ENCODE measurements around the gene NYAP2.

The NYAP2 gene

GRCh38 chr2:225422145-225422544, 22.6 kb downstream of the NYAP2 start:
- H3K14ac ChIP-seq (ENCODE audit: low read length) = no peak overlapping the region
- H3K18ac ChIP-seq (ENCODE audit: low read length) = no peak overlapping the region
- H2BK15ac ChIP-seq (ENCODE audit: low read length) = no peak overlapping the region
- H4K8ac ChIP-seq (ENCODE audit: low read depth, low read length) = no peak overlapping the region
- no CpG with 5 or more reads among the region's 2 CpGs for WGBS, 2 donors (ENCODE audit: extremely low coverage in 2 of 2, insufficient read length in 2 of 2, insufficient replicate concordance in 1 of 2)
- H3K9me3 ChIP-seq (replicated peaks in 1 of 2; ENCODE audit: control insufficient read depth in 2 of 2, insufficient read depth in 1 of 2, low read depth in 1 of 2, low read length in 2 of 2) = no peaks in the 10 kb centered on the region
- no peak overlapping the region for H2BK12ac ChIP-seq (ENCODE audit: low read length)
- H2AK5ac ChIP-seq (ENCODE audit: low read depth, low read length) = no peak overlapping the region
- no peak overlapping the region for H2BK5ac ChIP-seq (ENCODE audit: low read length)
- no peaks in the 10 kb centered on the region for H3K27me3 ChIP-seq (ENCODE audit: control insufficient read depth in 3 of 3, insufficient read depth in 3 of 3, low read depth in 1 of 3, low read length in 3 of 3)
- H3K9ac ChIP-seq (ENCODE audit: low read depth, low read length, poor library complexity) = no peak overlapping the region
- H4K91ac ChIP-seq (ENCODE audit: low read depth, low read length, poor library complexity) = no peak overlapping the region
- H3K79me1 ChIP-seq (ENCODE audit: low read depth, low read length) = no peaks in the 10 kb centered on the region
- no peak overlapping the region for H3K23ac ChIP-seq (ENCODE audit: low read depth, low read length, poor library complexity)
- no peak for DNase-seq (ENCODE audit: low spot score)
- H3K4me1 ChIP-seq (ENCODE audit: control insufficient read depth in 2 of 2, insufficient read depth in 1 of 2, low read depth in 1 of 2, low read length in 2 of 2) = no peaks in the 10 kb centered on the region
- no peak overlapping the region for H2BK120ac ChIP-seq (ENCODE audit: low read depth, low read length)
- no peak overlapping the region for H3K4ac ChIP-seq (ENCODE audit: low read length)
- H2AFZ ChIP-seq (ENCODE audit: low read length) = no peak overlapping the region
- no peaks in the 10 kb centered on the region for H3K36me3 ChIP-seq (replicated peaks in 1 of 2; ENCODE audit: control insufficient read depth in 2 of 2, insufficient read depth in 2 of 2, low read length in 2 of 2)
- H3K27ac ChIP-seq (replicated peaks; ENCODE audit: low read length) = no peak overlapping the region
- H3K4me3 ChIP-seq (ENCODE audit: low read length in 2 of 2) = no peak overlapping the region
- no peak overlapping the region for H3K4me2 ChIP-seq (ENCODE audit: insufficient read depth, low read length, poor library complexity, severe bottlenecking)

GRCh38 chr2:225425284-225425683, 25.8 kb downstream of the NYAP2 start:
- Histone ChIP-seq H2BK5ac (ENCODE audit: low read length) (no peak overlapping the region), H4K8ac (ENCODE audit: low read depth, low read length) (no peak overlapping the region), H2AFZ (ENCODE audit: low read length) (no peak overlapping the region), H3K4me1 (ENCODE audit: control insufficient read depth in 2 of 2, insufficient read depth in 1 of 2, low read depth in 1 of 2, low read length in 2 of 2) (no peaks in the 10 kb centered on the region), H3K27me3 (ENCODE audit: control insufficient read depth in 3 of 3, insufficient read depth in 3 of 3, low read depth in 1 of 3, low read length in 3 of 3) (no peaks in the 10 kb centered on the region), H3K4me3 (ENCODE audit: low read length in 2 of 2) (no peak overlapping the region), H2BK120ac (ENCODE audit: low read depth, low read length) (no peak overlapping the region), H3K9me3 (replicated peaks in 1 of 2; ENCODE audit: control insufficient read depth in 2 of 2, insufficient read depth in 1 of 2, low read depth in 1 of 2, low read length in 2 of 2) (no peaks in the 10 kb centered on the region), H3K18ac (ENCODE audit: low read length) (no peak overlapping the region), H2BK12ac (ENCODE audit: low read length) (no peak overlapping the region), H3K4ac (ENCODE audit: low read length) (no peak overlapping the region), H3K9ac (ENCODE audit: low read depth, low read length, poor library complexity) (no peak overlapping the region), H3K4me2 (ENCODE audit: insufficient read depth, low read length, poor library complexity, severe bottlenecking) (no peak overlapping the region), H3K14ac (ENCODE audit: low read length) (no peak overlapping the region), H2AK5ac (ENCODE audit: low read depth, low read length) (no peak overlapping the region), H3K79me1 (ENCODE audit: low read depth, low read length) (no peaks in the 10 kb centered on the region), H2BK15ac (ENCODE audit: low read length) (no peak overlapping the region), H3K27ac (replicated peaks; ENCODE audit: low read length) (no peak overlapping the region), H4K91ac (ENCODE audit: low read depth, low read length, poor library complexity) (no peak overlapping the region), H3K36me3 (replicated peaks in 1 of 2; ENCODE audit: control insufficient read depth in 2 of 2, insufficient read depth in 2 of 2, low read length in 2 of 2) (no peaks in the 10 kb centered on the region), H3K23ac (ENCODE audit: low read depth, low read length, poor library complexity) (no peak overlapping the region)
- no CpG with 5 or more reads among the region's 1 CpG for WGBS, 2 donors (ENCODE audit: extremely low coverage in 2 of 2, insufficient read length in 2 of 2, insufficient replicate concordance in 1 of 2)
- no peak for DNase-seq (ENCODE audit: low spot score)

- no peak overlapping the region for H2BK12ac ChIP-seq (ENCODE audit: low read length)
- H3K36me3 ChIP-seq (replicated peaks in 1 of 2; ENCODE audit: control insufficient read depth in 2 of 2, insufficient read depth in 2 of 2, low read length in 2 of 2) = no peaks in the 10 kb centered on the region
- no peak overlapping the region for H2BK120ac ChIP-seq (ENCODE audit: low read depth, low read length)
- no peak overlapping the region for H3K4me2 ChIP-seq (ENCODE audit: insufficient read depth, low read length, poor library complexity, severe bottlenecking)
- H3K4ac ChIP-seq (ENCODE audit: low read length) = no peak overlapping the region
- no peak overlapping the region for H4K91ac ChIP-seq (ENCODE audit: low read depth, low read length, poor library complexity)
- no peaks in the 10 kb centered on the region for H3K4me1 ChIP-seq (ENCODE audit: control insufficient read depth in 2 of 2, insufficient read depth in 1 of 2, low read depth in 1 of 2, low read length in 2 of 2)
- H3K18ac ChIP-seq (ENCODE audit: low read length) = no peak overlapping the region
- no peak overlapping the region for H3K4me3 ChIP-seq (ENCODE audit: low read length in 2 of 2)
- H3K23ac ChIP-seq (ENCODE audit: low read depth, low read length, poor library complexity) = no peak overlapping the region
- no CpG with 5 or more reads among the region's 1 CpG for WGBS, 2 donors (ENCODE audit: extremely low coverage in 2 of 2, insufficient read length in 2 of 2, insufficient replicate concordance in 1 of 2)
- H3K9me3 ChIP-seq (replicated peaks in 1 of 2; ENCODE audit: control insufficient read depth in 2 of 2, insufficient read depth in 1 of 2, low read depth in 1 of 2, low read length in 2 of 2) = no peaks in the 10 kb centered on the region
- DNase-seq (ENCODE audit: low spot score) = no peak
- H3K9ac ChIP-seq (ENCODE audit: low read depth, low read length, poor library complexity) = no peak overlapping the region
- no peaks in the 10 kb centered on the region for H3K79me1 ChIP-seq (ENCODE audit: low read depth, low read length)
- no peak overlapping the region for H2BK15ac ChIP-seq (ENCODE audit: low read length)
- H3K14ac ChIP-seq (ENCODE audit: low read length) = no peak overlapping the region
- H2AFZ ChIP-seq (ENCODE audit: low read length) = no peak overlapping the region
- H3K27ac ChIP-seq (replicated peaks; ENCODE audit: low read length) = no peak overlapping the region
- H2AK5ac ChIP-seq (ENCODE audit: low read depth, low read length) = no peak overlapping the region
- no peaks in the 10 kb centered on the region for H3K27me3 ChIP-seq (ENCODE audit: control insufficient read depth in 3 of 3, insufficient read depth in 3 of 3, low read depth in 1 of 3, low read length in 3 of 3)
- H2BK5ac ChIP-seq (ENCODE audit: low read length) = no peak overlapping the region
- no peak overlapping the region for H4K8ac ChIP-seq (ENCODE audit: low read depth, low read length)
These were observed 28.9 kb downstream of the NYAP2 start for GRCh38 chr2:225428360-225428759.

- H4K8ac ChIP-seq (ENCODE audit: low read depth, low read length) = no peak overlapping the region
- H3K27ac ChIP-seq (replicated peaks; ENCODE audit: low read length) = no peak overlapping the region
- H3K79me1 ChIP-seq (ENCODE audit: low read depth, low read length) = no peaks in the 10 kb centered on the region
- no peak overlapping the region for H3K18ac ChIP-seq (ENCODE audit: low read length)
- no CpG with 5 or more reads among the region's 4 CpGs for WGBS, 2 donors (ENCODE audit: extremely low coverage in 2 of 2, insufficient read length in 2 of 2, insufficient replicate concordance in 1 of 2)
- H2BK12ac ChIP-seq (ENCODE audit: low read length) = no peak overlapping the region
- no peak overlapping the region for H2BK120ac ChIP-seq (ENCODE audit: low read depth, low read length)
- H3K4me2 ChIP-seq (ENCODE audit: insufficient read depth, low read length, poor library complexity, severe bottlenecking) = no peak overlapping the region
- peak overlapping the region; percentile 80 for H2AFZ ChIP-seq (ENCODE audit: low read length)
- H4K91ac ChIP-seq (ENCODE audit: low read depth, low read length, poor library complexity) = no peak overlapping the region
- H3K4ac ChIP-seq (ENCODE audit: low read length) = no peak overlapping the region
- H3K4me3 ChIP-seq (ENCODE audit: low read length in 2 of 2) = no peak overlapping the region
- H2BK5ac ChIP-seq (ENCODE audit: low read length) = no peak overlapping the region
- no peak overlapping the region for H2AK5ac ChIP-seq (ENCODE audit: low read depth, low read length)
- H2BK15ac ChIP-seq (ENCODE audit: low read length) = no peak overlapping the region
- H3K9ac ChIP-seq (ENCODE audit: low read depth, low read length, poor library complexity) = no peak overlapping the region
- H3K4me1 ChIP-seq (ENCODE audit: control insufficient read depth in 2 of 2, insufficient read depth in 1 of 2, low read depth in 1 of 2, low read length in 2 of 2) = no peaks in the 10 kb centered on the region
- no peak for DNase-seq (ENCODE audit: low spot score)
- H3K36me3 ChIP-seq (replicated peaks in 1 of 2; ENCODE audit: control insufficient read depth in 2 of 2, insufficient read depth in 2 of 2, low read length in 2 of 2) = no peaks in the 10 kb centered on the region
- H3K23ac ChIP-seq (ENCODE audit: low read depth, low read length, poor library complexity) = no peak overlapping the region
- no peak overlapping the region for H3K14ac ChIP-seq (ENCODE audit: low read length)
- no peaks in the 10 kb centered on the region for H3K27me3 ChIP-seq (ENCODE audit: control insufficient read depth in 3 of 3, insufficient read depth in 3 of 3, low read depth in 1 of 3, low read length in 3 of 3)
- H3K9me3 ChIP-seq (replicated peaks in 1 of 2; ENCODE audit: control insufficient read depth in 2 of 2, insufficient read depth in 1 of 2, low read depth in 1 of 2, low read length in 2 of 2) = no peaks in the 10 kb centered on the region
These were observed 30.2 kb downstream of the NYAP2 start for GRCh38 chr2:225429717-225430116.
